ENCODE data around the gene ZNF579.

The ZNF579 gene

DNA sequence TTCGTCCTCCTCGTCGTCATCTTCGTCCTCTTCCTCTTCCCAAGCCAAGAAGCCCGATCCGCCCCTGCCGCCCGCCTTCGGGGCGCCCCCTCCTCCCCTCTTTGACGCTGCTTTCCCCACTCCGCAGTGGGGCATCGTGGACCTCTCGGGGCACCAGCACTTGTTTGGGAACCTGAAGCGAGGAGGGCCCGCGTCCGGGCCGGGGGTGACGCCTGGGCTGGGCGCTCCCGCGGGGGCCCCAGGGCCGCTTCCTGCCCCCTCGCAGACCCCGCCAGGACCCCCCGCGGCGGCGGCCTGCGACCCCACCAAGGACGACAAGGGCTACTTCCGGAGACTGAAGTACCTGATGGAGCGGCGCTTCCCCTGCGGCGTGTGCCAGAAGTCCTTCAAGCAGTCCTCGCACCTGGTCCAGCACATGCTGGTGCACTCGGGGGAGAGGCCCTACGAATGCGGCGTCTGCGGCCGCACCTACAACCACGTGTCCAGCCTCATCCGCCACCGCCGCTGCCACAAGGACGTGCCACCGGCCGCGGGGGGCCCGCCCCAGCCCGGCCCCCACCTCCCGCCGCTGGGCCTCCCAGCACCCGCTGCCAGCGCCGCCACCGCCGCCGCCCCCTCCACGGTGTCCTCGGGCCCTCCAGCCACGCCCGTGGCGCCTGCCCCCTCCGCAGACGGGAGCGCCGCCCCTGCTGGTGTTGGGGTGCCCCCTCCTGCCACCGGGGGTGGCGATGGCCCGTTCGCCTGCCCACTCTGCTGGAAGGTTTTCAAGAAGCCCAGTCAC, 33.5 kb upstream of the ZNF579 start:
- DNase-seq: peak in 3 of 10 donors; percentile 57 to 77 (median 59)
- intact Hi-C loops (cut with DNase I): no loop called here

DNA sequence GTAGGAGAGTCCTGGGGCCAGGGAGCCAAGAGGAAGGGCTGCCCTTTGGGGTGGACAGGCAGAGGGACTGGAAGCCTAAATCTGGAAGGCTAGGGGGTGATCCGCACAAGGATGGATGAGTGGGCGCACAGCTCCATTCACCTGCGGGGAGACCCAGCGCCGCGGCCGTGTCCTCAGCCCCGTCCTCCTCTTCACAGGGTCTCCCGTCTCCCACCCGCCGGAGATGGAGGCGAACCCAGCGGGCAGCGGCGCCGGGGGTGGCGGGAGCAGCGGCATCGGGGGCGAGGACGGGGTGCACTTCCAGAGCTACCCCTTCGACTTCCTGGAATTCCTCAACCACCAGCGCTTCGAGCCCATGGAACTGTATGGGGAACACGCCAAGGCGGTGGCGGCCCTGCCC, 32.7 kb upstream of the ZNF579 start:
- DNase-seq: peak in 3 of 10 donors; percentile 22 to 74 (median 68)
- intact Hi-C loops (cut with DNase I): no loop called here

DNA sequence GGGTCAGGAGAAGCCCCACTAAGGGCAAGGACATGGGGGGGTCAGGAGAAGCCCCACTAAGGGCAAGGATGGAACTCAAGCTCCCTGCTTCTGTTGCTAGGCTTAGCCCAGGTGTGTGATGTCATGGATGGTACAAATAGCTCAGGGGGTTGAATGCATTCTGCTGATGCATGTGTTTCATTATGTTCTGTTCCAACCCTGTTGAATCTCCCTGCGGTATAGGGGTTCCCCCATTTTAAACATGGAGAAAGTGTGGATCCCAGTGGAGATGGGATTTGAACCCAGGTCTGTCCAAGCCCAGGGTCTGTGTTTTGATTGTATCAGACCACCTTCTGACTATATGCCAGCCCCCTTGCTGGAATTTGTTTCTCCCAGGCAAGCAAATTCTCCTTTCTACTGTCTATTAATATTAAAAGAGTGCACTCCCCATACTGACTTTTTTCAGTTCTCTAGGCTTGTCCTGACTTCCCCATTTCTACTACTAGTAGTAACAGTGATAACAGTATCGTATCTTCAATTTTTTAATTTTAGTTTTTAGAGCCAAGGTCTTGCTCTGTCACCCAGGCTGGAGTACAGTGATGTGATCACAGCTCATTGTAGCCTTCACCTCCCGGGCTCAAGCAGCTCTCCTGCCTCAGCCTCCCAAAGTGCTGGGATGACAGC, 31.5 kb upstream of the ZNF579 start:
- no peak for DNase-seq
- intact Hi-C loops (cut with DNase I): no loop called here

DNA sequence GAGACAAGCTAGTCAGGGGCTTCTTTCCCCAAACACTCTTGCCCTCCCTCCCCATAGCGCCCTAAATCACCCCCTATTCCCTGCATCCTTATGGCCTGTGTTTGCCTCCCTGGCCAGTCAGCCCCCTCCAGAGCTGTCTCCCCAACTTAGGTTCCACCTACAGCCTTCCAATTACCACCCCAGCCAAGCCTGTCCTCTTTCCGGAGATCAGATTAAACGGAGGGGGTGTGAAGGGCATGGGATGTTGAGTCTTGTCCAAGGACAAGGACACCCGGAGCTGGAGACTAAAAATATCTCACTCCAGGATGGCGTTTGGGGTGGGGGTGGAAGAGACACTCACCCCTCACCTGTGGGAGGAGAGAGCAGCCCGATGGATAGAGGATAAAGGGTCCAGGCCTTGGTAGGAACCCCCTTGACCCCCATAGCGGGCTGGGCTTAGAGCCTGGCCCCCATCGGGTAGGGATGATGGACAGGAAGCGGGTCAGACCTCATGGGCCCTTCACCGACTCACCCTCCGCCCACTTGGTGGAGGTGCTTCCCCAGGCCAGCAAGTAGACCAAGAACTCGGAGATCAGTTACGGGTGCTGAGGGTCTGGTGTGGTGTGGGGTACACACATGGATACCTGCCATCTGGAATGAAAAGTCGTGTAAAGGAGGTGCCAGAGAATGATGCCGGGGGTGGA, 30.8 kb upstream of the ZNF579 start:
- DNase-seq: peak in 3 of 10 donors; percentile 45 to 78 (median 52)
- intact Hi-C loops (cut with DNase I): no loop called here

DNA sequence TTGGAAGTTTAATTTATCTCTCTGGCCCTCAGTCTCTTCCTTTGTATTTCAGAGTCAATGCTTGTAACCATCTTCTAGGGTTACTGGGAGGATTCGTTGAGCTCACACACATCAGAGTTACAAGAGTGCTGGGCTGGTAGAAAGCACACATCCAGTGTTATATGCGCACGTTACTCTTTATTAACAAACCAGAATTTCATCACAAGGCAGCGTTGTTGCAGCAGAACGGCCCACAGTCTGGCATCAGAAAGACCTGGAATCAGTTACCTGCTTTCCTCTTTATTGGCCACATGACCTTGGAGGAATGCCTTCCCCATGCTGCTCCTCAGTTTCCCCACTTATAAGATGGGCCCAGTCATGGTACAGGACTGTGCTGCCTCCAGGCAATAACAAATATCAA, 28.7 kb upstream of the ZNF579 start:
- peak in 1 of 10 donors; percentile 18 for DNase-seq
- intact Hi-C loops (cut with DNase I): no loop called here

DNA sequence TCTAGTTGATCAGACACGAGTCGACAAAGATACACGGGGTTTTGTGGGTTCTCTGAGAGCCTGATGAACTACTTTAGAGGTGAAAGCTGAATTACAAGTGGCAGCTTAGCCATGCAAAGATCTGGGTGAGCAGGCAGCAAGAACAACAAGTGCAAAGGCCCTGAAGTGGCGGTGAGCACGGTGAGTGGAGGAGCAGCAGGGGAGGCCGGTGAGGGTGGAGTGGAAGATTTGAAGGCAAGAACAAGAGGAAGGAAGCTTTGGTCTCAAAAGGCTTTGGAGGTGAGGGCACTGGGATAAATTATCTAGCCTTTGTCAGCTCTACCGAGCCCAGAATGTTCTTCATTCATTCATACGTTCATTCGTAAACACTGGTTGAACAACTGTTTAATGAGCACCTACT, 26.2 kb upstream of the ZNF579 start:
- peak in 1 of 10 donors; percentile 55 for DNase-seq

DNA sequence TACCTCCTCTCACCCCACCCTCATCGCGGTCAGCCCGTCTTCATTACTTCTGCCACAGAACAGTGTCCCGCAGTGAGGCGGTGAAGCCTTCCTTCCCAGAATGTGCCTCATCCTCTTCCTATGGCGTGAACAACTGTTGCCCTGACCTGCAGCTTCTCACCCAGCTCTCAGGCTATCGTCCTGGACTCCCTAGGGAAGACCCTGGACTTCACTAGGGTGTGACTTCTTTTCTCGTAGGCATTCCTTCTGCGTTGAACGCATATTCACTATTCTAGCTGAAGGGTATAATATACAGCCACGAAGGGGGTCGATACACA, 25.8 kb upstream of the ZNF579 start:
- peak in 1 of 10 donors; percentile 6 for DNase-seq
- intact Hi-C loops (cut with DNase I): loop anchor here (2.0 kb wide), 1 partner anchor 90 kb away; no protein-coding TSS in a partner anchor

More for the DNA sequence above, 26.2 kb upstream of the ZNF579 start:
- intact Hi-C loops (cut with DNase I): loop anchor here (2.0 kb wide), 1 partner anchor 90 kb away; no protein-coding TSS in a partner anchor

DNA sequence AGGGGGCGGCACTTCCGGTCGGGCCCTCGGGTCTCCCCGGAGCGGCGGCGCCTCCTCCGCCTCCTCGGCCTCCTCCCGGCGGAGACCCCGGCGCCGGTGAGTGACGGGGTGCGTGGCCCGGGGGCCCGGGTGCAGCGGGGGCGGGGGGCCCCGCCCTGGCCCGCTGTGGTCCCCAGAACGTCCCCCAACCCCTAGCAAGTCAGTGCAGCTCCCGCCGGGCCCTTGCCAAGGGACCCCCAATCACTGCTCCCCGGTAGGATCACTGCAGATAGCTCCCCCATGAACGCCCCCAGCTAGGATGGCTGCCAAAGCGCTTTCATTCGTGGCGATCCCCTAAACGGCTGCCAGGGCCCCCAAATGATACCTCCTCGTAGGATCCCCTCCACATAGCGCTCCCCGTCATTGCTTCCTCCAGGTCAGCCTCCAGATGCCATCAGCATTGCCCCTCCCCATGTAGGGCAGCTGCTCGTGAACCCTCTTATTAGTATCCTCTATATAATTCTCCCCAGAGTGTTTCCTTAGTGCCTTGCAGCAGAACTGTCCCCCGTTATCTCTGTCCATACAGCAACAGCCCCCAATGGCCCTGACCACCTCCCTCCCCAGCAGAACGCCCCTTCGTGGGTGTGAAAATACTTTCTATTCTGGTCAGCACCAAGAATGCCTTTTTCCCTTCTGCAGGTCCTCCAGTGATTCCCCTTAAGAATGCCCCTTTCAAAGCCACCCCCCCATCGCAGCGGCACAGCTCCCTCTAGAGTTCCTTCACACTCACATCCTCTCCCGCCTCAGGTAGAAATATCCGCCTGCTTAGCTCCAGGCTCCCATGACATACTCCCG, 25.2 kb upstream of the ZNF579 start, which contains the start of gene ZNF865:
TSS of gene ZNF865 (plus strand) at position 11 of the 834 bp plus-strand sequence. CDS start 7,972 bp downstream, outside the sequence.
- intact Hi-C loops (cut with DNase I): loop anchor here (2.0 kb wide), 1 partner anchor 89 kb away; no protein-coding TSS in a partner anchor
- peak; percentile 52 to 95 (median 72) for DNase-seq

DNA sequence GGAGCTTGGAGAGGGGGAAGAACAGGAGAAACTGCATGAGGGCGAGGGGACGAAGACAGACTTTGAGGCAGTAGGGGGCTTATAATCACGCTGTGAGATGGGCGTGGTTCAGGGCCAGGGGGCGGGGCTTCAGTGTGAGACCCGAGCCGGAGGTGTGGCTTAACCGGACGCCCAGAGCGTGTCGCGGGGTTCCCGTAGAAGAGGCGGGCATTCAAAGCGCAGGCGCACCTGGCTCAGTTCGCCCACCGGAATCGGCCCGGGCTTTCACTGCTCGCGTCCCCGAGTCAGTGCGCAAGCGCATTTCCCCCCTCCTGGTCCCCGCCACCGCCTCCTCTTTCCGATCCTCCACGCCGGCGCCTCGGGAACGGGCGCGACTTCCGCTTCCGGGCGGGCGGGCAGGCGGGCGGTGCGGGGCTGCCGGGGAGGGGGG, 24.6 kb upstream of the ZNF579 start:
- intact Hi-C loops (cut with DNase I): no loop called here
- DNase-seq: peak; percentile 93 to 99 (median 96)

DNA sequence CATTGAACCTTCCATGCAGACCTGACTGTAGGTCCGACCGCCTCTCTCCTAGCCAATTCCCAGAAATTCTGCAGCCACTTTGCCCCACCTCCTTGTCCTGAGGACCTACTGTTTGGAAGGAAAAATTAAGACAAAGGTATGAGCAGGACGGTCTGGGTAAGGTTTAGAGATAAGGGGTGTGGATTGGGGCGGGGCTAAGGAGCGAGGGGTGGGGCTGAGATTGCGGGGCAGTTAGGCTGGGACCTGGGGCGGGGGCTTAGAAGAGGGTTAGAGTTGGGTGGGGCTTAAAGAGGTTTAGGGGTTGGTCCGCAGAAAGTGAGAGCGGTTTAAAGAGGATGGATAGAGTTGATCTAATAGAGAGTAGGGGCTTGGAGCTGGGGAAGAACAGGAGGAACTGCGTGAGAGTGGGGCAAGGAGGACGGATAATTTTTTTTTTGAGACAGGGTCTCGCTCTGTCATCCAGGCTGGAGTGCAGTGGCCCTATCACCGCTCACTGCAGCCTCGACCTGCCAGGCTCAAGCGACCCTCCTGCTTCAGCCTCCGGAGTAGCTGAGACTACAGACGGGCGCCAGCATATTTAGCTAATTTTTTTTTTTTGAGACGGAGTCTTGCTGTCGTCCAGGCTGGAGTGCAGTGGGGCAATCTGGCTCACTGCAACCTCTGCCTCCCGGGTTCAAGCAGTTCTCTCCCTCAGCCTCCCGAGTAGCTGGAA, 23.1 kb upstream of the ZNF579 start:
- intact Hi-C loops (cut with DNase I): no loop called here
- DNase-seq: peak in 2 of 10 donors; percentile 25 to 48

DNA sequence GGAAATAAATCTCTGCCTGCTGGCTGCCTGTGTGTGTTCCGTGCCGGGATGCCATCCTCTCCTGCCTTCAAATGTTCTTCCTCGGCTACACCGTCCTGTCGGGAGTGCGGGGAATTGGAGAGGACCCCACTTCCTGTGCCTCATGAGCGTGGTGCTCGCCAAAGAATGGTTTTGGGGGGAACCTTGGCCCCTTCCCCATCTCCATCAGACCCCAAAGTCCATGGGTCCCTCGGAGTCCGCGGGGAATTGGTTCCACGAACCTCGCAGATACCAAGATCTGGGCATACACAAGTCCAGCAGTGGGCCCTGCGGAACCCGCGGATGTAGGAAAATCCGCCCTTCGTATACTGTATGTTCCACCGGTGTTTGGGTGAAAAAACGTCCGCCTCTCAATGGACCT, 22.5 kb upstream of the ZNF579 start:
- intact Hi-C loops (cut with DNase I): no loop called here
- DNase-seq: peak in 1 of 10 donors; percentile 67

DNA sequence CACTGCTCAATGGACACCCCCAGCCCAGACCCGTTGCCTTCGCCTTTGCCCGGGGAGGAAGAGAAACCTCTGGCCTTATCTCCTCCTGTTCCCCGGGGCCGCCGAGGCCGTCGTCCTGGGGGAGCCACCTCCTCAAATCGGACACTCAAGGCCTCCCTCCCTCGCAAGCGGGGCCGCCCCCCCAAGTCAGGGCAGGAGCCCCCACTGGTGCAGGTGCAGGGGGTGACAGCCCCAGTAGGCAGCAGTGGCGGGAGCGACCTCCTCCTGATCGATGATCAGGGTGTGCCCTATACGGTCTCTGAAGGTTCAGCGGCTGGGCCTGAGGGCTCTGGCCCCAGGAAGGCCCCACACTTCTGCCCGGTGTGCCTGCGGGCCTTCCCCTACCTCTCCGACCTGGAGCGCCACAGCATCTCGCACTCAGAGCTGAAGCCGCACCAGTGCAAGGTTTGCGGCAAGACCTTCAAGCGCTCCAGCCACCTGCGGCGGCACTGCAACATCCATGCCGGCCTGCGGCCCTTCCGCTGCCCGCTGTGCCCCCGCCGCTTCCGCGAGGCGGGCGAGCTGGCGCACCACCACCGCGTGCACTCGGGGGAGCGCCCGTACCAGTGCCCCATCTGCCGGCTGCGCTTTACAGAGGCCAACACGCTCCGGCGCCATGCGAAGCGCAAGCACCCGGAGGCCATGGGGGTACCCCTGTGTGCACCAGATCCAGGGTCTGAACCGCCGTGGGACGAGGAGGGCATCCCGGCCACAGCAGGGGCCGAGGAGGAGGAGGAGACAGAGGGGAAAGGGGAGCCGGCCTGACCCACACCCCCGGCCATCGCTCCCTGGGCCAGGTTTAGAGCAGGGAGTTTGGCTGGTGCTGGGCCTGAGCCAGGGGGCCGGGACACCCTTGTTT, 21.7 kb upstream of the ZNF579 start:
- intact Hi-C loops (cut with DNase I): no loop called here
- peak in 1 of 10 donors; percentile 80 for DNase-seq

DNA sequence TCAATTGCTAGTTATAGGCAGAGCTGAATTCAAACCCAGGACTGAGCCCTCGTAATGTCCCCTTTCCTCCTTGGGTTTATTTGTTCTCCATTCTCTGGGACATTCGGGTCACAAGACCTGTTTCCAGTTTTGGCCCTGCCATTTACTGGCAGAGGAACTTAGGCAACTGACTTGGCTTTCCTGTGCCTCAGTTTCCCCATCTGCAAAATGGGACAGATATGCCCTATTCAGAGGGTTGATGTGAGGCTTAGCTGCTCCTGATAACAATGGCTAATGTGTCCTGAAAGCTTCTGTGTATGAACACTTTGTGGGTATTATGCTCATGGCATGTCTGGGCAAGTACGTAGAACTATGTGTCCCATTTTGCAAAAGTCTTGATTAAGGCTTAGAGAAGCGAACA, 20.4 kb upstream of the ZNF579 start:
- DNase-seq: no peak
- intact Hi-C loops (cut with DNase I): no loop called here

DNA sequence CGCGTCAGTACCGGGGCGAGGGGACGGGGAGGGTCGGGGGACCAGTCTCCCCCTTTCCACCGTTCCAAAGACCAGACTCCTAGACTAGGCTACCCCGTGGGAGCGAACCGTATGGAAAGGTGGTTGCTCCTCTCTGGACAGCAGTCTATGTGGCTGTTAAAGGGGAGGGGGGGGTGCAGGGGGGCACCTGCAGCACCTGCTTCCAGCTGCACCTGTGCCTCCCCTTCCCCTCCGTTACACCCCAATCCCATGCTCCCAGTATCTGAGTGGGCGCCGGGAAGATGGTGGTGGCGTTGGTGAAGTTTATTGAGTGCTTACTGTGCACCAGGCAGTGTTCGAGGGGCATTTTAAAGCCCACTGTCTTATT, 20.0 kb upstream of the ZNF579 start:
- no peak for DNase-seq
- intact Hi-C loops (cut with DNase I): no loop called here

DNA sequence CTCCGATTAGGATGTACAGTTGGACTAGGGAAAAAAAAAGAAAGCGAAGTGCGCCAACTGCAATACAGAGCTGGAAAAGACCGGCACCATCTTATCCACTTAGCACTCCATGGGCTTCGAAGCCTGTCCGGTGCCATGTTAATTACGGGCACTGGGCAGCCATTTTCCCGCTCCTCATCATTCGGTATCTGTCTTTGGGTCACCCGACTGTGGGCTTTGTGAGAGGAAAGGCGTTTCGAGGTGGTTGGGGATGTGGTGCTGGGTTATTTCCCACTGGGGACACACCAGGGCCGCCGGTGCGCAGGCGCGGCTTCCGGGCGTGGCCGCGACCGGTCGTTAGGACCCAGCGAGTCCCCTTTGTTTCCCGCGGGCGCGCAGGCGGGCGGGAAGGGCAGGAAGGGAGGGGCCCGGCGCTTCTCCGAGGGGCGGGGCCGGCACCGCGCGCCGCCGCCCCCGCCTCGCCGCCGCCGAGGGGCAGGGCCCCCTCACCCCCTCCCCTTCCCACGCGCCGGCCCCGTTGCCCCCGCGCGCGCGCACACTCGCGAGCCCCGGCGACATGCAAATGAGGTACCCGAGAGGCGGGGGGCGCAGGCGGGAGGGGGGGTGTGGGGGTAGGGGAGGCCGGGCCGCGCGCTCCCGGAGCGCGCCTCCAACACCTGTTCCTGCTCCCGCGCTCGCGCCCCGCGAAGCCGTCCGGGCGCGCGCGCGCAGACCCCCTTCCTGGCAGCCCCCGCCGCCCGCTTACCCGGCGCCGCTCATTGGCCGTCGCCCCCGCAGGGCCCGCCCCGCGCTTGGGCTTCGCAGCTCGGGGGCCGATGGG, 19.4 kb upstream of the ZNF579 start, which contains the start of gene ZNF524:
TSS of gene ZNF524 (plus strand) at position 447 of the 820 bp plus-strand sequence. CDS start 1,825 bp downstream, outside the sequence.
- peak; percentile 75 to 98 (median 85) for DNase-seq
- intact Hi-C loops (cut with DNase I): no loop called here

DNA sequence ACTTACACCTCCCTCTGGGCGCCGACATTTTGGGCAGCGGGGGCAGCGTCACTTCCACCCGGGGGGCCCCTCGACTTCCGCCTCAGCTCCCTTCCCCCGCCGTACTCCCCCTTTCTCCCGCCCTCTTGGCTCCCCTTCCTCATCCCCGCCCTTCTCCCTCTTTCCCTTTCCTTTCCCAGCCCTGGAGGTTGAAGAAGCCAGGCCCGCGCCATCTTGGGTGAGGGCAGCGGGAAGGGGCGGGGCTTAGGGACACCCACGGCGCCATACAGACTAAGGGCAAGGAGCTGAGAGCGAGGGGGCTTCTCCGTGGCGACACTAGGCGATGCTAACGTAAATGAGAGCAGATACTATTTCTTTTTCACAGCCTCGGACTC, 18.8 kb upstream of the ZNF579 start, which contains the start of gene FIZ1:
TSS of gene FIZ1 (minus strand) at position 50 of the 374 bp plus-strand sequence. CDS start 1,652 bp downstream, outside the sequence.
- peak; percentile 97 to 100 (median 98) for DNase-seq
- intact Hi-C loops (cut with DNase I): no loop called here

DNA sequence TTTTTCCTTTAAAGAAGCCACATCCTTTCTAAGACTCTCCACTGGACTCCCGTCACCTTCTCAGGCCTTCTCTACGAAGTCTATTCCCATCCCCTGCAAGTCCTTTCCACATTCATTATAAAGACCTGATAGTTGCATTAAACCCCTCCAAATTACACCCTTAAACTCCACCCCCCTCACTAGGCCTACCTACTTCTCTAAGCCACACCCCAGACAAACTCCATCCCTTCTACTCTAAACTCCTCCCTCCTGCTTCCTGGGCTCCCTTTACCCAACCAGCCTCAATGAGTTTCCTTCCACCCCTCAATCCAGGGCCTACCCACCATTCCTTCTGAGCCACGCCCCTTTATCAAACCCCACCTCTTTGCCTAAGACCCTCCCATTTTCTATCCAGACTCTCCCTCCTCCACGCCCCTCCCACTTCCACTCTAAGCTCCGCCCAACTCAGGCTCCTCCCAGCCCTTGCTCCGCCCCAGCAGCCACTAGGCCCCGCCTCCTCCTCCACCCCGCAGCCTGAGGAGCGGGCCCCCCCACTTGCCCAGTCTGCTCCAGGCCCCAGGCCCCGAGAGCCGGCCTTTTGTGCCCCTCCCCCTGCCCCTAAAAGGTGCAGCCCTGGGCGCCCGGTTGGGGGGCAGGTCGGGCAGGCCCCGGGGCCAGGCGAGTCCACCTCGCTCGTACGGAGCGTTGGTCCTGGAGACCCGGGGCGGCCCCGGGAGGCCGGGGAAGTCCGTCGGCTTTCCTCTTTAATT, 18.2 kb upstream of the ZNF579 start:
- peak; percentile 84 to 99 (median 91) for DNase-seq
- intact Hi-C loops (cut with DNase I): no loop called here

All from posterior cingulate gyrus (tissue), 11 donors.